Mucosa of rectum (tissue), 2 donors: ENCODE data around the gene PSMA3.

ENCODE experiments used
- H3K27ac ChIP-seq, 2 donors: one replicate each; pipeline ENCODE4 v1.7.0; 2013; ENCODE audit warnings: inconsistent platforms in 2 of 2, low read depth in 2 of 2, low read length in 2 of 2
- H3K27me3 ChIP-seq, 2 donors: one replicate each; pipeline ENCODE4 v1.7.0; 2013; ENCODE audit warnings: low read length in 2 of 2; ENCODE audit not compliant: control insufficient read depth in 2 of 2, insufficient read depth in 2 of 2
- H3K36me3 ChIP-seq, 2 donors: one replicate each; pipeline ENCODE4 v1.7.0; 2013; ENCODE audit warnings: low read length in 2 of 2; ENCODE audit not compliant: control insufficient read depth in 2 of 2, insufficient read depth in 2 of 2
- H3K4me1 ChIP-seq, 2 donors: one replicate each; pipeline ENCODE4 v1.7.0; 2013; ENCODE audit warnings: low read length in 2 of 2, mild to moderate bottlenecking in 1 of 2; ENCODE audit not compliant: control insufficient read depth in 2 of 2, insufficient read depth in 2 of 2
- H3K4me3 ChIP-seq, 2 donors: one replicate each; pipeline ENCODE4 v1.7.0; 2013; ENCODE audit warnings: low read length in 2 of 2
- H3K9ac ChIP-seq, 2 donors: one replicate each; pipeline ENCODE4 v1.7.0; 2013; ENCODE audit warnings: low read length in 2 of 2, low read depth in 1 of 2, mild to moderate bottlenecking in 1 of 2
- H3K9me3 ChIP-seq, 2 donors: one replicate each; pipeline ENCODE4 v1.7.0; 2013; ENCODE audit warnings: low read length in 2 of 2; ENCODE audit not compliant: control insufficient read depth in 2 of 2
- donor health status: healthy.
- donor health status: Normal muscosa, but diverticular disease.

Gene PSMA3

DNA sequence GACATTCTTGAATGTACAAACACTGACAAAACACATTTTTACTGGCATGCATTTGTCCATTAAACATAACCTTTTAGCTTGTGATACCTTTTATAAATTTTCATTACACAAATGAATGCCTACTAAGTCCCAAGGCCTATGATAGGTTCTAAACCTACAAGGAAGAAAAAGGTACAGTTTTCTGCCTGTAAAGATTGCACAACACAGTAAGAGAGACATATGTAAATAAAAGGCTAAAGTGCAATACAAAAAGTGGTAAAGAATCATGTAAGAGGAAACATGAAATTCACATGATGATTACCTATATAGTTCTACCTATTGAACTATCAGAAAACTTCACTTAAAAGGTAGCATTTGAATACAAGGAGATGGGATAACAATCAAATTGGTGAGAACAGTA, 39.1 kb downstream of the PSMA3 start:
- Histone ChIP-seq H3K4me3 (no peak overlapping the region), H3K9ac (no peak overlapping the region), H3K36me3 (peaks cover 43 to 47% of the 10 kb centered on the region in 2 donors), H3K27ac (peak overlapping the region in 1 of 2 donors; percentile 26), H3K9me3 (no peaks in the 10 kb centered on the region), H3K4me1 (peaks cover 5 to 6% of the 10 kb centered on the region in 2 donors), H3K27me3 (no peaks in the 10 kb centered on the region)

DNA sequence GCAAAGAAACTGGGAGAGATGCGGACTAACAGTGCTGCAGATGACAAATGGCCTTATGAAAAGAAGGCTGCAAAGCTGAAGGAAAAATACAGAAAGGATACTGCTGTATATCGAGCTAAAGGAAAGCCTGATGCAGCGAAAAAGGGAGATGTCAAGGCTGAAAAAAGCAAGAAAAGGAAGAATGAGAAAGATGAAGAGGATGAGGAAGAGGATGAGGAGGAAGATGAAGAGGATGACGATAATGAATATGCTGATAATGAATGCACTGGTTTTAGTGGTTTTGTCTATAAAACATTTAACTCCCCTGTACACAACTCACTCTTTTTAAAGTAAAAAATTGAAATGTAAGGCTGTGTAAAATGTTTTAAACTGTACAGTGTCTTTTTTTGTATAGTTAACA, 40.5 kb downstream of the PSMA3 start:
- Histone ChIP-seq H3K27me3 (no peaks in the 10 kb centered on the region), H3K27ac (no peak overlapping the region), H3K4me3 (no peak overlapping the region), H3K9me3 (no peaks in the 10 kb centered on the region), H3K36me3 (peaks cover 46 to 50% of the 10 kb centered on the region in 2 donors), H3K4me1 (peaks cover 5 to 6% of the 10 kb centered on the region in 2 donors), H3K9ac (no peak overlapping the region)

DNA sequence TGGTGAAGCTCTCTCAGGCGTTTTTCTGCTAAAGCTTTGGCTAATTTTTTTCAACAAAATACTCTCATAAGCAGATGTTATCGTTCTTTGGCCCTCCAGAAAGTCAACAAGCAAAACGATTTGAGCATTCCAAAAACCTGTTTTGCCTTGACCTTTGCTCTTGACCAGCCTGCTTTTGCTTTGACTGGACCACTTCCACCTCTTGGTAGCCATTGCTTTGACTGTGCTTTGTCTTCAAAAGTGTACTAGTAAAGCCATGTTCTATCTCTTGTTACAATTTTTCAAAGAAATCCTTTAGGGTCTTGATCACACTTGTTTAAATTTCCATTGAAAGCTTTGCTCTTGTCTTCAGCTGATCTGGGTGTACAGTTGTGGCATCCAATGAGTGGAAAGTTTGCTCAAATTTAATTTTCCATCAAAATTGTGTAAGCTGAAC, 43.0 kb downstream of the PSMA3 start:
- H3K27ac ChIP-seq = no peak overlapping the region
- H3K36me3 ChIP-seq = peaks cover 61 to 67% of the 10 kb centered on the region in 2 donors
- H3K4me3 ChIP-seq = no peak overlapping the region
- no peaks in the 10 kb centered on the region for H3K9me3 ChIP-seq
- H3K27me3 ChIP-seq = no peaks in the 10 kb centered on the region
- H3K9ac ChIP-seq = no peak overlapping the region
- peaks cover 0 to 6% of the 10 kb centered on the region in 2 donors for H3K4me1 ChIP-seq

DNA sequence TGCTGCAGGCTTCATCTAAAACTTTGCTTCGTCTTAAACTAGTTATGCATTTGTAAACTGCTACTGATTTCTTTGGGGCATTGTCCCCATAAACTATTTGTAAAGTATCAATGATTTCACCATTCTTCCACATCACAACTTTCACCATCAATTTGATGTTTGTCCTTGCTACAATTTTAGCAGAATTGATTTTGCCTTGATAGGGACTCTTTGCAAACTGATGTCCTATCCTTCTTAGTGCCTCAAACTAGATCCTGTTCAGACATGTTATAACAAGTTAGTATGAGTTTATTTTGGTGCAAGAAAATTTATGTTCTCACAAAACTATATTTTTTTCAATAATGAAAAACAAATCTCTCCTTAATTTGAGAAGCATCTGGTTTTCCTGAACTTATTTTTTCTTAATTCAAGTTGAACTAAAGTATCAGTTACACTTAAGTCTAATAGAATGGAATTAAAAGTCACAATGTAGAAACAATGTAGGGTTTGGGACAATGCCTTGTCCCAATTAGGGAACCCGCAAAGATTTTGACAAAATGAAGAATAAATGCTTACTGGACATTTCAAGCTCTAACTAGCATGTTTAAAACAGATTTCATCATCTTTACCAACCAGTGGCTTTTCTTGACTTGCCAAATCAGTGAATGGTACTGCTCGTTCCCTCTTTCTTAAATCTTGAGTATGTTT, 43.6 kb downstream of the PSMA3 start:
- Histone ChIP-seq H3K9ac (no peak overlapping the region), H3K27me3 (no peaks in the 10 kb centered on the region), H3K4me3 (no peak overlapping the region), H3K27ac (no peak overlapping the region), H3K9me3 (no peaks in the 10 kb centered on the region), H3K4me1 (peaks cover 0 to 4% of the 10 kb centered on the region in 2 donors), H3K36me3 (peaks cover 59 to 68% of the 10 kb centered on the region in 2 donors)

DNA sequence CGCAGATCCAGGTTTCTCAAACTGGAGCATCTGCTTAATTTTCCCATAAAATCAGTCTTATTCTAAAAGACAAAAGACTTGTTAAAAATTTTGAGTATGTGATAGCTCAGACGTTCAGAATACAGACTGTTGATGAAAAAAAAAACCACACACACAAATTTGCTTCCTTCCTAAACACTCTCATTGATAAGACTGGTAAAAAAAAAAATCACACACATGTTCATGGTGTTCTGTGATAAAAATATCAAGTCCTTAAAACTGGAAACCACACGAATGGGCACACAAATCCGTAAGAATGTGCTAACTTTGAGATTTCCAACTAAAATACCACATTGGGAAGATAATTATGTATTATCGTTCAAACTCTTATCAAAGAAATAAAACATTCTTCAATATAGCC, 47.0 kb downstream of the PSMA3 start:
- no peak overlapping the region for H3K9ac ChIP-seq
- no peak overlapping the region for H3K4me3 ChIP-seq
- peaks cover 54 to 74% of the 10 kb centered on the region in 2 donors for H3K36me3 ChIP-seq
- no peaks in the 10 kb centered on the region for H3K27me3 ChIP-seq
- H3K4me1 ChIP-seq = peaks cover 2 to 3% of the 10 kb centered on the region in 2 donors
- no peaks in the 10 kb centered on the region for H3K9me3 ChIP-seq
- no peak overlapping the region for H3K27ac ChIP-seq

DNA sequence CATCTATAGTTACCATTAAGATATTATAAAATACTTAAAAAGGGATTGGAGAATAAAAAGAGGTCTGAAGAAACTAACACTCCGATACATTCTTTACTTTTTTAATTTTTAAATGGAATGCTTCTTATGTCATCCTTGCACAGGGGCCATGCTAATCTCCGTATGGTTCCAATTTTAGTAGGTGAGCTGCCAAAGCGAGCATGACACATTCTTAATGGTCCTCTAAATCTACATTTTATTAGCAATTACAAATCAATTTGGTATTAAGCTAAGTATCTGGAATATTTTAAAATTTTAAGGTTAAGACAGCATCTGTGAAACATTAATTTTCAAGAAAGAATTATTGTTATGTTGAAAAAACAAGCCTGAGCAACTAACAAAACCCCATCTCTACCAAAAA, 47.5 kb downstream of the PSMA3 start:
- Histone ChIP-seq H3K36me3 (peaks cover 54 to 71% of the 10 kb centered on the region in 2 donors), H3K9me3 (no peaks in the 10 kb centered on the region), H3K27ac (no peak overlapping the region), H3K9ac (no peak overlapping the region), H3K4me1 (peaks cover 4 to 6% of the 10 kb centered on the region in 2 donors), H3K27me3 (no peaks in the 10 kb centered on the region), H3K4me3 (no peak overlapping the region)

DNA sequence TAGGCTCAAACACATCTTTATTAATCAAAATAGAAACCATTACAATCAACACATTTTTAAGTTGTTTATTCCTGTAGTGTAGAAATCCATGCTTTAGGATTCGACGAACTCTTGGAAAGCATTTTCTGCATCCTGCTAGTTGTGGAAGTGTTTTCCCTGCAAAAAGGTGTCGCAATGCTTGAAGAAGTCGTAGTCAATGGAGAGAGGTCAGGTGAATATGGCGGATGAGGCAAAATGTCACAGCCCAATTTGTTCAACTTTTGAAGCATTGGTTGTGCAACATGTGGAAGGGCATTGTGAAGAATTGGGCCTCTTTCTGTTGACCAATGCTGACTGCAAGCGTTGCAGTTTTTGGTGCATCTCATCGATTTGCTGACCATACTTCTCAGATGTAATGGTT, 49.6 kb downstream of the PSMA3 start:
- H3K9ac ChIP-seq = no peak overlapping the region
- peaks cover 44 to 53% of the 10 kb centered on the region in 2 donors for H3K36me3 ChIP-seq
- no peak overlapping the region for H3K4me3 ChIP-seq
- peaks cover 4 to 6% of the 10 kb centered on the region in 2 donors for H3K4me1 ChIP-seq
- no peaks in the 10 kb centered on the region for H3K9me3 ChIP-seq
- no peak overlapping the region for H3K27ac ChIP-seq
- H3K27me3 ChIP-seq = no peaks in the 10 kb centered on the region

DNA sequence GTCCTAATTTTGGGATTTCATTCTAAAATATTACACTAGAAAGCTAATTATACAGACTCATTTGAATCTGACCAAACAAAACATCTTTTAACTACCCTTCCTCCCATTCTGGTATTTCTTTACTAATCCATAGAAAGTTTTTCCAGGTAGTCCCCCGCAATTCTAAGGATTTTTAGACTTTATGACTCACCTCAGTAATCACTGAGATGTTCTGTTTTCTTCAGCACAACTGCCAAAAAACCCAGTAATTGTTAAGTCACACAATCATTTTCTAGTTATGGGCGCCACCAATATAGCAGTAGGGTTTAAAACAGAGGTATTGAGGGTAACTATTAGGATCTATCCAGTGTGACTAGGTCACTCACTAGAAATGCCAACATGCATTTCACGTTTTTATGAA, 52.1 kb downstream of the PSMA3 start:
- Histone ChIP-seq H3K4me1 (peaks cover 6 to 10% of the 10 kb centered on the region in 2 donors), H3K27ac (peak overlapping the region; percentile 97 to 100), H3K27me3 (no peaks in the 10 kb centered on the region), H3K4me3 (peak overlapping the region; percentile 99), H3K9ac (peak overlapping the region; percentile 91 to 98), H3K36me3 (peaks cover 25 to 34% of the 10 kb centered on the region in 2 donors), H3K9me3 (no peaks in the 10 kb centered on the region)

DNA sequence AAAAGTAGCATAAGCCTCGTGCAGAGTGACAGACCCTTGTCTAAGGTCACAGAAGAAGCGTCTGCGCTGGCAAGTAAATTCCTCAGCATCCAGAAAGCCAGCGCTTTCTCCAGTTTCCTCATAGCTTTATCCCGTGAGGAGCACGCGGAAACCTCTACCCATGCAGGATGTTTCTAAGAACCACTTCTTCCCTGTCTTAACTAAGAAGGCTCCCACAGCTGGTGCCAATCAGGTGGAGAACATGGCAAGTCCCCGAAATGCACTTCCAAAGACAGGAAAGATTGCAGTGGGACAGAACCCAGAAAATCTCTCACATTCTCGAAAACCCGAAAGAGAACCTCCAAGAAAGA, 52.7 kb downstream of the PSMA3 start:
- Histone ChIP-seq H3K4me3 (peak overlapping the region; percentile 99), H3K4me1 (peaks cover 6 to 10% of the 10 kb centered on the region in 2 donors), H3K27me3 (no peaks in the 10 kb centered on the region), H3K9ac (peak overlapping the region; percentile 91 to 98), H3K27ac (peak overlapping the region; percentile 97 to 100), H3K9me3 (no peaks in the 10 kb centered on the region), H3K36me3 (peaks cover 19 to 34% of the 10 kb centered on the region in 2 donors)

DNA sequence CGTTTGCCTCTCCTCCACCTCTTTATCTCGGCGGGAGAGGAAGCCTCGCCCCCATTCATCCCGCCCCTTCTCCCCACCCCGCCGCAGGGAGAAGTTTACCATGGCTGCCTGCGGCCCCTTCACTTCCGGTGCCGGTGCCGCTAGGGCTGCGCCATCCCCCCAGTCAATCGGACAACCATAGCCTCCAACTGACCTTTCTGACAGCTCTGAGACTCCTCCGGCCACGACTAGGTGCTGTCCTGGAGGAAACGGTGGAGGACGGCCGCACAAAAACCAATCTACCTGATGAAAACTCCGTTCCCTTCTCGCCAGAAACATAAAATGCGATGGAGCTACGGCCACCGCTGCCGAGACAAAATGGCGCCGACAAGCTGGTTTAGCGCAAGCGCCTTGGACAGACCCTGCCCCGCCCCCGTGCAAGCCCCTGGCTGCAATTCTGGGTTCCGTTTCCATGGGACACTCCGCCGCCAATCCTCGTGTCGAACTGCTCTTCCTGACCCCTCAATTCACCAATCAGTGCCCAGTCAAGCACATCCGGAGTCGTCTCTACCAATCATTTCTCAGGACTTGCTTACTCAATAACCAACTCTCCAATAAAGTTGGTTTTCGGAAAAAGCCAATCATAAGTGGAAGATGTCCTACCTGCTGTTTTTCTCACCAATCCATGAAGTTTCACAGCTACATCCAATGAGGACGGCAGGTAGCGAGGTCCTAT, 53.3 kb downstream of the PSMA3 start:
- no peaks in the 10 kb centered on the region for H3K9me3 ChIP-seq

More for the DNA sequence above, 53.3 kb downstream of the PSMA3 start:
- H3K9ac ChIP-seq = peak overlapping the region; percentile 91 to 98
- peak overlapping the region; percentile 99 to 100 for H3K4me3 ChIP-seq
- H3K36me3 ChIP-seq = peaks cover 14 to 28% of the 10 kb centered on the region in 2 donors
- no peaks in the 10 kb centered on the region for H3K27me3 ChIP-seq
- peaks cover 6 to 10% of the 10 kb centered on the region in 2 donors for H3K4me1 ChIP-seq
- peak overlapping the region; percentile 97 to 100 for H3K27ac ChIP-seq
